Keratinocyte (primary cell): ENCODE results near the gene POLE.

ENCODE experiments used
- CTCF ChIP-seq, 3 experiments: IDR thresholded peaks in 1 of 3; conservative IDR thresholded peaks in 1 of 3; optimal IDR thresholded peaks in 1 of 3; 2 replicates in 2 of 3; 3 replicates in 1 of 3; pipeline versions ENCODE3 to v1.5.1; 2011; ENCODE audit warnings: low read length in 3 of 3, mild to moderate bottlenecking in 3 of 3, moderate library complexity in 2 of 3, control low read depth in 1 of 3, inconsistent platforms in 1 of 3; ENCODE audit not compliant: insufficient read depth in 2 of 3; ENCODE audit errors: extremely low read depth in 1 of 3
- EZH2 ChIP-seq: IDR thresholded peaks from one replicate; pipeline ENCODE4 v1.6.1; 2012; ENCODE audit warnings: inconsistent platforms, mild to moderate bottlenecking, low read length, moderate library complexity

DNA sequence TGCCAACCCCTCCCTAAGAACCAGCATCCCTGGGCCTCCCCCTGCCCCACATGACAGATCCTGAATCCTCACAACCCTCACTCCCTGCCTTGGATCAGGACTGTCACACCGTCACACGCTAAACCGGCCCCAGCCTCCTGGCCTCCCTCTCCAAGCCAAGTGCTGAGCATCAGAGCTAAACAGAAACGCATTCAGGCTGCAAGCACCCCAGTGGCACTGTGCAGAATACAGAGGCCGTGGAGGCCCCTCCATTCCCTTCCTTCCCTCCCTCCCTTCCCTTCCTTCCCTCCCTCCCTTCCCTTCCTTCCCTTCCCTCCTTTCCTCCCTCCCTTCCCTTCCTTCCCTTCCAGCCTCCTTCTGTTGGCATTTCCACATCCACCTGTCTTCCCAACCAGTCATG, 12.6 kb downstream of the POLE start:
- TF ChIP-seq CTCF (optimal IDR thresholded peaks at IDR 0.05 in 1 of 3, IDR thresholded peaks at IDR 0.05 in 1 of 3, conservative IDR thresholded peaks at IDR 0.05 in 1 of 3; ENCODE audit: extremely low read depth in 1 of 3, insufficient read depth in 2 of 3, low read length in 3 of 3) (no peak), EZH2 (no peak)
